Lung (tissue), 12 donors: ENCODE data around the gene ARPIN. TPM values are rescaled to one million over a fixed set of nuclear protein-coding genes. Genes with fewer than 3 reads are reported as not detected.
"Not testable (repeated sequence)": the region's sequence is repeated elsewhere in the genome, so short reads cannot be mapped to it uniquely, and the experiment has no call there.

Experiments
- ATAC-seq: fragments of 200-7000 bp; cut with Tn5 transposase; one replicate; pipeline ENCODE4 v1.9.1; 2020; ENCODE audit warnings: moderate number of reproducible peaks; ENCODE audit not compliant: insufficient read depth, low FRiP score
- DNase-seq, 3 donors: peaks; one replicate each; pipeline ENCODE4 v3.0.0-alpha.2; 2013 to 2017
- H3K27ac ChIP-seq, 2 donors: one replicate each; pipeline ENCODE4 v1.5.1; 2013; ENCODE audit warnings: mild to moderate bottlenecking in 2 of 2, moderate library complexity in 2 of 2, control low read depth in 1 of 2, inconsistent platforms in 1 of 2, low read depth in 1 of 2, low read length in 1 of 2
- H3K27me3 ChIP-seq, 3 donors: one replicate each; pipeline ENCODE4 v1.5.1; 2013; ENCODE audit warnings: low read length in 2 of 3; ENCODE audit not compliant: control insufficient read depth in 3 of 3, insufficient read depth in 3 of 3
- H3K36me3 ChIP-seq, 4 donors: one replicate each; pipeline ENCODE4 v1.5.1; 2013; ENCODE audit warnings: low read length in 4 of 4, mild to moderate bottlenecking in 1 of 4, moderate library complexity in 1 of 4; ENCODE audit not compliant: control insufficient read depth in 4 of 4, insufficient read depth in 4 of 4
- H3K4me1 ChIP-seq, 5 donors: one replicate each; pipeline ENCODE4 v1.5.1; 2013; ENCODE audit warnings: low read length in 5 of 5, mild to moderate bottlenecking in 2 of 5, moderate library complexity in 1 of 5; ENCODE audit not compliant: control insufficient read depth in 5 of 5, insufficient read depth in 5 of 5
- H3K4me3 ChIP-seq: one replicate; pipeline ENCODE4 v1.5.1; 2013; ENCODE audit warnings: mild to moderate bottlenecking, control low read depth, moderate library complexity
- H3K9ac ChIP-seq, 2 donors: one replicate each; pipeline ENCODE4 v1.5.1; 2013; ENCODE audit warnings: low read length in 2 of 2, control low read depth in 1 of 2; ENCODE audit not compliant: insufficient read depth in 1 of 2
- H3K9me3 ChIP-seq, 4 donors: one replicate each; pipeline ENCODE4 v1.5.1; 2013; ENCODE audit warnings: low read length in 3 of 4, mild to moderate bottlenecking in 1 of 4, moderate library complexity in 1 of 4; ENCODE audit not compliant: control insufficient read depth in 4 of 4, insufficient read depth in 3 of 4
- WGBS, 2 donors: extraction: QIAGEN DNeasy Blood & Tissue Kit; methylation state at CpG; one replicate each; pipeline ENCODE4 v1.1.7; 2013; 5-methylcytosine and 5-hydroxymethylcytosine counted together
- polyA plus RNA-seq, 2 donors: library from polyadenylated mRNA; stranded (reverse); fragments of 200-250 nt; gene quantifications; one replicate each; pipeline ENCODE4 v1.2.1, GENCODE V29; 2013
- total RNA-seq, 2 donors: library from RNA; depleted of rRNA in 1 of 2; stranded (reverse); fragments of >200 nt in 1 of 2; gene quantifications; one replicate each; pipeline ENCODE4 v1.2.1, GENCODE V29; 2014 to 2021
- TF ChIP-seq, protein P1 (sequence below): IDR thresholded peaks from 2 replicates; pipeline ENCODE4 v1.5.1; 2012; ENCODE audit warnings: mild to moderate bottlenecking; ENCODE audit errors: control extremely low read depth, extremely low read depth
- donor health status: control.
- donor health status: control.
- donor health status: Bipolar disorder and iron deficiency.
- donor health status: healthy.
- donor health status: DM: yes; HTN: yes; CAD: no.

ARPIN gene
- total and polyA plus RNA-seq, 4 donors: 9.0 to 28.5 (median 18.7) TPM

DNA sequence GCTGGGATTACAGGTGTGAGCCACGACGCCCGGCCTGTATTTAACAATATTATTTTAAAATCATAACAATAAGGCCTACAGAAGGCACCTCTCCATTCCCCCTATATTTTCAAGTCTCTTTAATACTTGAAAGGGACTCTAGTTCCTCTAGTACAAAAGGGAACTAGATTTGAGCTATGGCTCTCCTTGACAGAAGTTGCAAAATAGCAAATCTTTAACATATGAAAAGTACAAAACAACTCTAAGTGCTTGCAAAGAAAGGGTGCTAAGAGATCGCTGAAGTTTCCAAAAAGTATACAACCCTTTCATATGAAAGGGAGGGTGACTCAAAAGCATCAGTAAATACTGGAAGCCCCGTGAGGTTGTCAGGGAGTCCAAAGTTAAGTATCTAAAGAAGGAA, 42.7 kb downstream of the ARPIN start:
- TF ChIP-seq, protein P1, sequence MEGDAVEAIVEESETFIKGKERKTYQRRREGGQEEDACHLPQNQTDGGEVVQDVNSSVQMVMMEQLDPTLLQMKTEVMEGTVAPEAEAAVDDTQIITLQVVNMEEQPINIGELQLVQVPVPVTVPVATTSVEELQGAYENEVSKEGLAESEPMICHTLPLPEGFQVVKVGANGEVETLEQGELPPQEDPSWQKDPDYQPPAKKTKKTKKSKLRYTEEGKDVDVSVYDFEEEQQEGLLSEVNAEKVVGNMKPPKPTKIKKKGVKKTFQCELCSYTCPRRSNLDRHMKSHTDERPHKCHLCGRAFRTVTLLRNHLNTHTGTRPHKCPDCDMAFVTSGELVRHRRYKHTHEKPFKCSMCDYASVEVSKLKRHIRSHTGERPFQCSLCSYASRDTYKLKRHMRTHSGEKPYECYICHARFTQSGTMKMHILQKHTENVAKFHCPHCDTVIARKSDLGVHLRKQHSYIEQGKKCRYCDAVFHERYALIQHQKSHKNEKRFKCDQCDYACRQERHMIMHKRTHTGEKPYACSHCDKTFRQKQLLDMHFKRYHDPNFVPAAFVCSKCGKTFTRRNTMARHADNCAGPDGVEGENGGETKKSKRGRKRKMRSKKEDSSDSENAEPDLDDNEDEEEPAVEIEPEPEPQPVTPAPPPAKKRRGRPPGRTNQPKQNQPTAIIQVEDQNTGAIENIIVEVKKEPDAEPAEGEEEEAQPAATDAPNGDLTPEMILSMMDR: no peak
- no peak for DNase-seq
- Histone ChIP-seq H3K27ac (no peak overlapping the region), H3K27me3 (no peaks in the 10 kb centered on the region), H3K36me3 (peaks cover 9 to 17% (median 14%) of the 10 kb centered on the region in 4 donors), H3K4me3 (no peak overlapping the region), H3K9ac (no peak overlapping the region), H3K4me1 (no peaks in the 10 kb centered on the region), H3K9me3 (no peaks in the 10 kb centered on the region)
- no peak for ATAC-seq
- WGBS, 2 donors: 89 to 95% methylated on average over 5 of the region's 5 CpGs

- not testable (repeated sequence) for H3K27me3 ChIP-seq, H3K4me3 ChIP-seq, H3K4me1 ChIP-seq, H3K9ac ChIP-seq, DNase-seq, ATAC-seq, H3K27ac ChIP-seq, H3K9me3 ChIP-seq
- 93 to 97% methylated on average over 9 of the region's 9 CpGs for WGBS, 2 donors
- peaks cover 9 to 17% (median 14%) of the 10 kb centered on the region in 4 donors for H3K36me3 ChIP-seq
Observed at GRCh38 chr15:89869490-89869889, 43.3 kb downstream of the ARPIN start.

- 64 to 83% methylated on average over 3 of the region's 3 CpGs for WGBS, 2 donors
- ATAC-seq: no peak
Observed at GRCh38 chr15:89864958-89865739, 47.6 kb downstream of the ARPIN start.

DNA sequence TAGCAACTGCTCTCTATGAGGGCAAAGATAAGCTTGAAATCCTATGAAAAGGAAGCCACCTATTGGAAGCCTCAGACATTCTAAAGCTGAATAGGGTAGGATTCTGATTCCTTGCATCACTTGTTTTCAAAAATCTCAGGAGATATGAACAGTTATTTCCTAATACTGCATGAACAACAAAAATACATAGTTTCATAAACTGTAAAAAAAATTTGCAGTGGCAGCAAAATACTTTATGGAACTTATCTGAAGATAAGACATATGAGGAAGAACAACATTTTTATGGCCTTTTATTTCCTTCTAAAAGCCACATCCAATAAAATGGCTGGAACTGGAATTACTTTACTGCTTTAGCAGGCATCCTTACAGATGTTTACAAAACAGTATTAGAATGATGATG, 48.8 kb downstream of the ARPIN start:
- H3K9me3 ChIP-seq: no peaks in the 10 kb centered on the region
- DNase-seq: no peak
- no peak overlapping the region for H3K27ac ChIP-seq
- TF ChIP-seq, protein P1: no peak
- no peaks in the 10 kb centered on the region for H3K4me1 ChIP-seq
- peaks cover 0 to 22% (median 15%) of the 10 kb centered on the region in 4 donors for H3K36me3 ChIP-seq
- no peak overlapping the region for H3K9ac ChIP-seq
- no peaks in the 10 kb centered on the region for H3K27me3 ChIP-seq
- no peak for ATAC-seq
- no peak overlapping the region for H3K4me3 ChIP-seq

More at GRCh38 chr15:89864958-89865739, 47.6 kb downstream of the ARPIN start:
- Histone ChIP-seq H3K27me3 (no peaks in the 10 kb centered on the region), H3K4me1 (no peaks in the 10 kb centered on the region), H3K9ac (no peak overlapping the region), H3K9me3 (no peaks in the 10 kb centered on the region), H3K36me3 (peaks cover 2 to 22% (median 15%) of the 10 kb centered on the region in 4 donors), H3K27ac (no peak overlapping the region), H3K4me3 (no peak overlapping the region)
- no peak for DNase-seq
- TF ChIP-seq, protein P1: no peak
